ENCODE data around the gene TMPRSS15. TPM values are rescaled to one million over a fixed set of nuclear protein-coding genes. Genes with fewer than 3 reads are reported as not detected.

TMPRSS15 gene
- total RNA-seq, 1 experiment from 2014 or later, result not detected

GRCh38 chr21:18274370-18274769 lies 129.2 kb downstream of the TMPRSS15 start (continued):
- TF ChIP-seq ZMAT4 (CRISPR knock-in tag; IDR thresholded peaks at IDR 0.05), result no peak

- peaks cover 6% of the 10 kb centered on the region for H3K9me3 Mint-ChIP-seq
- CTCF ChIA-PET, result no interaction called here
- ATAC-seq (no peak), DNase-seq (ENCODE audit: low spot score) (no peak)
- H3K27ac Mint-ChIP-seq, result no peak overlapping the region
- POLR2A ChIA-PET, result no interaction called here
- no peak overlapping the region for H3K4me3 Mint-ChIP-seq
- H3K4me1 Mint-ChIP-seq, result no peaks in the 10 kb centered on the region
- no peaks in the 10 kb centered on the region for H3K27me3 Mint-ChIP-seq (ENCODE audit: low read depth)
- peaks cover 5% of the 10 kb centered on the region for H3K36me3 Mint-ChIP-seq
- TF ChIP-seq ATF2 (CRISPR knock-in tag; IDR thresholded peaks at IDR 0.05; ENCODE audit: borderline replicate concordance, low read depth) (no peak), ARID4B (CRISPR knock-in tag; IDR thresholded peaks at IDR 0.05; ENCODE audit: borderline replicate concordance) (no peak), FOXP4 (CRISPR knock-in tag; IDR thresholded peaks at IDR 0.05) (no peak), NR1H2 (CRISPR knock-in tag; IDR thresholded peaks at IDR 0.05) (no peak), NR2C2 (CRISPR knock-in tag; IDR thresholded peaks at IDR 0.05) (no peak), USF2 (CRISPR knock-in tag; IDR thresholded peaks at IDR 0.05) (no peak), ZSCAN18 (CRISPR knock-in tag; IDR thresholded peaks at IDR 0.05) (no peak), CTCF (IDR thresholded peaks at IDR 0.05) (no peak), ZNF121 (CRISPR knock-in tag; IDR thresholded peaks at IDR 0.05) (no peak), SMAD3 (CRISPR knock-in tag; IDR thresholded peaks at IDR 0.05; ENCODE audit: borderline replicate concordance) (no peak), E2F1 (CRISPR knock-in tag; IDR thresholded peaks at IDR 0.05) (no peak), MYBL2 (CRISPR knock-in tag; IDR thresholded peaks at IDR 0.05) (no peak), ZBTB43 (CRISPR knock-in tag; IDR thresholded peaks at IDR 0.05) (no peak), ZNF281 (CRISPR knock-in tag; IDR thresholded peaks at IDR 0.05) (no peak), ATF1 (CRISPR knock-in tag; IDR thresholded peaks at IDR 0.05) (no peak), GRHL2 (CRISPR knock-in tag; IDR thresholded peaks at IDR 0.05; ENCODE audit: insufficient replicate concordance, severe bottlenecking) (no peak), JAZF1 (CRISPR knock-in tag; IDR thresholded peaks at IDR 0.05) (no peak)
Measured at GRCh38 chr21:18273400-18273799, 130.2 kb downstream of the TMPRSS15 start.

Data from WTC11 (cell line).